Fibroblast of upper back skin (primary cell): ENCODE measurements around the gene AK8.

Experiments
- DNase-seq: peaks from one replicate; pipeline ENCODE4 v3.0.0-alpha.2; 2013

The AK8 gene

GRCh38 chr9:132877824-132878694 is at the start of gene AK8:
Gene AK8 (minus strand): TSS chr9:132878284. CDS start chr9:132878255, 29 bp downstream.
- DNase-seq: peak; percentile 61

GRCh38 chr9:132927704-132928103 is 49.6 kb upstream of the AK8 start:
- DNase-seq: no peak

- no peak for DNase-seq
Measured at GRCh38 chr9:132923346-132923902, 45.3 kb upstream of the AK8 start.

- no peak for DNase-seq
Measured at GRCh38 chr9:132919614-132920268, 41.7 kb upstream of the AK8 start.

GRCh38 chr9:132914924-132915323 is 36.8 kb upstream of the AK8 start:
- DNase-seq: no peak

- no peak for DNase-seq
Measured at GRCh38 chr9:132912131-132912530, 34.0 kb upstream of the AK8 start.

GRCh38 chr9:132910376-132910775 is 32.3 kb upstream of the AK8 start:
- DNase-seq: no peak

GRCh38 chr9:132909311-132909710 is 31.2 kb upstream of the AK8 start:
- no peak for DNase-seq

GRCh38 chr9:132908635-132909034 is 30.6 kb upstream of the AK8 start:
- no peak for DNase-seq

- no peak for DNase-seq
Measured at GRCh38 chr9:132905726-132906125, 27.6 kb upstream of the AK8 start.

- no peak for DNase-seq
Measured at GRCh38 chr9:132903574-132904492, 25.7 kb upstream of the AK8 start.

GRCh38 chr9:132901858-132902831 is 24.1 kb upstream of the AK8 start:
- DNase-seq: peak; percentile 78

GRCh38 chr9:132898051-132898450 is 20.0 kb upstream of the AK8 start:
- DNase-seq: no peak

GRCh38 chr9:132896906-132897305 is 18.8 kb upstream of the AK8 start:
- no peak for DNase-seq

GRCh38 chr9:132896264-132896663 is 18.2 kb upstream of the AK8 start:
- DNase-seq: no peak

- no peak for DNase-seq
Measured at GRCh38 chr9:132894862-132895835, 17.1 kb upstream of the AK8 start.

GRCh38 chr9:132894346-132894745 is 16.3 kb upstream of the AK8 start:
- no peak for DNase-seq

GRCh38 chr9:132892400-132892799 is 14.3 kb upstream of the AK8 start:
- DNase-seq: no peak

- DNase-seq: no peak
Measured at GRCh38 chr9:132888151-132888550, 10.1 kb upstream of the AK8 start.
